ENCODE results near the gene NELL1.

DNA sequence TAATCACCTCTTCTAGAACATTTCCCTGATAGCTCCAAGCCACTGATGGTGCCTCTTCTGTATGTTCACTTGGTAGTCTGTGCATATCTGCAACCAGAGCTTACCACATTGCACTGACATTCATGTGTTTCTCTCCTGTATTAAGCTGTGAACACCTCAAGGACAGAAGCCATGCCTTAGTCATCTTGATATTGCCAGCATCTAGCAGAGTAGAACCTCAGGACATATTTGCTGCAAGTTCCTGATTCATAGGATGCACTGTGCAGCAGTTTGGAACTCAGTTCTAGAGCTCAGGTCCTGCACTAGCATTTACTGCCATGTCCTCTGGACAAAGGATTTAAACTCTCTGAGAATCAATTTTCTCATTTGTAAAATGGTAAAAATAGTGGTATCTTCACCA, 801.1 kb downstream of the NELL1 start:
- no peak for TF ChIP-seq SP1 (IDR thresholded peaks at IDR 0.05)
- TF ChIP-seq L3MBTL2 (conservative IDR thresholded peaks at IDR 0.05) = no peak
- TF ChIP-seq ZNF384 (IDR thresholded peaks at IDR 0.05) = no peak
- TF ChIP-seq HDGF (IDR thresholded peaks at IDR 0.05; ENCODE audit: borderline replicate concordance) = no peak
- TF ChIP-seq ARNT (IDR thresholded peaks at IDR 0.05) = no peak
- TF ChIP-seq FOXA1 (IDR thresholded peaks at IDR 0.05) = no peak
- TF ChIP-seq SUZ12 (IDR thresholded peaks at IDR 0.05) = no peak
- TF ChIP-seq BHLHE40 (IDR thresholded peaks at IDR 0.05; ENCODE audit: borderline replicate concordance) = no peak
- no peak for TF ChIP-seq NFRKB (IDR thresholded peaks at IDR 0.05)

Measured in HEK293T (cell line).